ENCODE results near the gene RPLP2.

The RPLP2 gene

GRCh38 chr11:831961-832528 is 22.3 kb downstream of the RPLP2 start:
- no peak for DNase-seq
- TF ChIP-seq GATA1 (IDR thresholded peaks at IDR 0.05; ENCODE audit: low read depth, low read length) (no peak), POLR2A (IDR thresholded peaks at IDR 0.05; ENCODE audit: low read length) (no peak)

DNA sequence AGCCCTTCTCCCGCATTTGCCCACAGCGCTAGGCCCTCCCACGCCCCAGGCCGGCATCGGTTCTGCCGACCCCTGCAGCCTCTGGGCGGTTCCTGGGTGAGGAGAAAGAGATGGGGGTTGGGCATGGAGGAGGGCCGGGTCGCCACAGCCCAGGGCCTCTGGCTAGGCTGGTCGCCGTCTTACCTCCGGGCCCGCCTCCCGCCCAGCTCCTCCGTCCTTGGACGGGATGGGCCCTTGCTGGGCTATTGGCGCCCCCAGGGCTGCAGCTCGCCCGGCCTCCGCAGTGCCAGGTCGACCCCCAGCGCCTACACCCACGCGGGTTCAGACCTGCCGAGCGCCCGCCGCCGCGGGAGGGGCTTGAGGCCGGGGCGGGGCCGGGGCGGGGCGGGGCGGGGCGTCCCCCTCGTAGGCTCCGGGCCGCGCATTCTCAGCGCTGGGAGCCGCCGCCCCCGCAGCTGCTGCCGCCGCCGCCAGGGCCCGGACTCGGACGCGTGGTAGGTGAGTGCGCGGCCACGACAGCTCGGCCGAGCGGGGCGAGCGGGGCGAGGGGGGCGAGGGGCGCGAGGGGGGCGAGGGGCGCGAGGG is 22.9 kb downstream of the RPLP2 start, which contains the start of gene CD151:
Gene CD151 (plus strand): TSS at position 424 of the 585 bp plus-strand sequence. CDS start 3,118 bp downstream, outside the sequence.
- DNase-seq = peak; percentile 78 to 85
- no peak for TF ChIP-seq GATA1 (IDR thresholded peaks at IDR 0.05; ENCODE audit: low read depth, low read length)
- no peak for TF ChIP-seq POLR2A (IDR thresholded peaks at IDR 0.05; ENCODE audit: low read length)

- peak; percentile 80 to 89 for DNase-seq
- TF ChIP-seq POLR2A (IDR thresholded peaks at IDR 0.05; ENCODE audit: low read length) (no peak), GATA1 (IDR thresholded peaks at IDR 0.05; ENCODE audit: low read depth, low read length) (no peak)
Measured at GRCh38 chr11:833114-833791, 23.5 kb downstream of the RPLP2 start.

- TF ChIP-seq POLR2A (IDR thresholded peaks at IDR 0.05; ENCODE audit: low read length) (no peak), GATA1 (IDR thresholded peaks at IDR 0.05; ENCODE audit: low read depth, low read length) (no peak)
- DNase-seq = no peak
Measured at GRCh38 chr11:833849-834311, 24.1 kb downstream of the RPLP2 start.

GRCh38 chr11:834371-835316 is 24.9 kb downstream of the RPLP2 start:
- TF ChIP-seq POLR2A (IDR thresholded peaks at IDR 0.05; ENCODE audit: low read length) (no peak), GATA1 (IDR thresholded peaks at IDR 0.05; ENCODE audit: low read depth, low read length) (no peak)
- DNase-seq = peak in 1 of 2 experiments; percentile 38

- DNase-seq = no peak
- no peak for TF ChIP-seq POLR2A (IDR thresholded peaks at IDR 0.05; ENCODE audit: low read length)
- no peak for TF ChIP-seq GATA1 (IDR thresholded peaks at IDR 0.05; ENCODE audit: low read depth, low read length)
Measured at GRCh38 chr11:836274-836673, 26.5 kb downstream of the RPLP2 start.

- no peak for TF ChIP-seq POLR2A (IDR thresholded peaks at IDR 0.05; ENCODE audit: low read length)
- TF ChIP-seq GATA1 (IDR thresholded peaks at IDR 0.05; ENCODE audit: low read depth, low read length) = no peak
- DNase-seq = no peak
Measured at GRCh38 chr11:836700-837099, 26.9 kb downstream of the RPLP2 start.

GRCh38 chr11:837189-837989 is 27.6 kb downstream of the RPLP2 start:
- no peak for DNase-seq
- TF ChIP-seq POLR2A (IDR thresholded peaks at IDR 0.05; ENCODE audit: low read length) (peak; percentile 23), GATA1 (IDR thresholded peaks at IDR 0.05; ENCODE audit: low read depth, low read length) (no peak)

DNA sequence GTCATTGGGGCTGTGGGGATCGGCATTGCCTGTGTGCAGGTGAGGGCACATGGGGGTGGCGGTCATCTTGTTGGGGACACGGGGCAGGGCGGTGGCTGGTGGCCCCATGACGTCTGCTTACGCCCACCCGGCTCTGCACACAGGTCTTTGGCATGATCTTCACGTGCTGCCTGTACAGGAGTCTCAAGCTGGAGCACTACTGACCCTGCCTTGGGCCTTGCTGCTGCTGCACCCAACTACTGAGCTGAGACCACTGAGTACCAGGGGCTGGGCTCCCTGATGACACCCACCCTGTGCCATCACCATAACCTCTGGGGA is 28.2 kb downstream of the RPLP2 start:
- TF ChIP-seq POLR2A (IDR thresholded peaks at IDR 0.05; ENCODE audit: low read length) = peak; percentile 1
- no peak for TF ChIP-seq GATA1 (IDR thresholded peaks at IDR 0.05; ENCODE audit: low read depth, low read length)
- DNase-seq = no peak

DNA sequence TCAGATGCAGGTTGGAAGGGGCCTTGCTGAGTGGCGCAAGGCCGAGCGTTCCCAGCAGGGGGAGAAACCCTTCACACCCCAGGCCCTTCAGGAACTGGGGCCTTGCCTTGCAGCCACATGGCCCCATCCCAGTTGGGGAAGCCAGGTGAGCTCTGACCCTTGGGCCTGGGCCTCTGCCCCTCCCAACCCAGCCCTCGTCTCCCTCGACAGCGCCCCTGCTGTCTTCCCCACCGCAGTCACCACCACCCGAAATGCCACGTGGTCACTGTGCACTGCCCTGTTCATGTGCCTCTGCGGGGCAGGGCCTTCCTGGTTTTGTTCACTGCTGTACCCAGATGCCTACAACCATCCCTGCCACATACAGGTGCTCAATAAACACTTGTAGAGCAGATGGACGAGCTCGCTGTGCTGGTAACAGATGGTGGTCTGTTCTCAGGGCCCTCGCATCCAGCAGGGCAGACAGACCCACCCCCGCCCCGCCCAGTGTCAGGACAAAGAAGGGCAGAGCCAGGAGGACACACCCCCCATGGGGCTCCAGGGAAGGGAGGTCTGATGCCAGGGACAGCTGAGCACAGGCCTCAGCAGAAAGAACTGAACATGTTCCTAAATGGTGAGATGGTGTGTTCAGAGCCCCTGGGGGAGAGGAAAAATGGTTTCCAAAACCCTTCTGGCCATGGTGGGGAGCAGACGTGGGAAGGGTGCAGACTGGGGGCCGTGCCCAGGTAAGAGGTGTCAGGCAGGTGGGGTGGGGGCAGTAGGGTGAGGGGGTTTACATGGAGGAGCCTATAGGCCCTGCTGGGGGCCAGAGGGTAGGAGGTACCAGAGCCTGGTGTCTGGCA is 28.9 kb downstream of the RPLP2 start:
- DNase-seq = peak; percentile 33 to 39
- no peak for TF ChIP-seq POLR2A (IDR thresholded peaks at IDR 0.05; ENCODE audit: low read length)
- no peak for TF ChIP-seq GATA1 (IDR thresholded peaks at IDR 0.05; ENCODE audit: low read depth, low read length)

DNA sequence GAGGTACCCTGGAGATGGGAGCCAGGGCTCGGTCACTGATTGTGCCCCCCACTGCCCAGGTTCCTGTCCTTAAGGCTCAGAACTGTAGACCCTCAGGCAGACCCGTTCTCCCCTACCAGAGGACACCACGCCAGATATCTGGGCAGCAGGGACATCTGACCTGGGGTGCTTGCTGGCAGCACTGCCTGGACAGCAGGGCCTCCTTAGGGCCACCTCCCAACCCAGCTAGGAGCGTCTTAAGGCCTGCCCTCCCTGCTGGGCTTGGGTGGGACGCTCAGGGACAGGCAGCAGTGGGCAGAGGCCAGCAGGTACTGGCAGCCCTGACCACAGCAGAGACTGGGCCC is 29.5 kb downstream of the RPLP2 start:
- TF ChIP-seq GATA1 (IDR thresholded peaks at IDR 0.05; ENCODE audit: low read depth, low read length) = no peak
- no peak for TF ChIP-seq POLR2A (IDR thresholded peaks at IDR 0.05; ENCODE audit: low read length)
- no peak for DNase-seq

DNA sequence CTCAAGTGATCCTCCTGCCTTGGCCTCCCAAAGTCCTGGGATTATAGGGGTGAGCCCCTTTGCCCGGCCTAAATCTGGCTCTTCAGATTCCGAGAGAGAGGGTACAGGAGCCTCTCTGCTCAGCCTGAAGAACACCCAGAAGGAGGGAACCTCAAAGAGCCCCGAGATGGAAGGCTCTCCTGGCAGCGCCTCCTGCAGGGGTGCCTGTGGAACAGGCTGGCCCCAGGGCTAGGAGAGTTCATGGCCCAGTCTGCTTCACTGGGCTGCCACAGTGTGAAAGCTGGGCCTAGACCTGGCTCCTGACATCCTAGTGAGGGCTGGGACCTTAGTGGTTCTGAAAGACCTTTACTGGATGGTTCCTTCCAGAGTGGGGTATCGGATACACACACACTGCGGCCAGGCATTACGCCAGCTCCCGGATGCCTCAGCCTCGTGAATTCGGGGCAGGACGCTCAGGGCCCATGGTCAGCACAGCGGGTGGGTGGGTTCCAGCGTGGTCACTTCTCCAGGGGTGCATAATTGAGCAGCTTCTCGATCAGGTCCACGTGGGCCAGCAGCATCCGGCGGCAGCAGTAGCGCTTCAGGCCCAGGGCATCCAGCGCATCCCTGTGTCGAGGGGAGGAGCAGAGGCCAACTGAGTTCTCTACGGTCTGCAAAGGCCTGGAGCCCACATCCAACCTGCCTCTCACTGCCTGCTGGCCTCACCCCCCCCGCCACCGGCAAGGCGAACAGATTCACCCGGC is 30.3 kb downstream of the RPLP2 start:
- DNase-seq = peak in 1 of 2 experiments; percentile 42
- TF ChIP-seq POLR2A (IDR thresholded peaks at IDR 0.05; ENCODE audit: low read length) (no peak), GATA1 (IDR thresholded peaks at IDR 0.05; ENCODE audit: low read depth, low read length) (no peak)
